ENCODE measurements around the gene ERC2. TPM values are rescaled to one million over a fixed set of nuclear protein-coding genes. Genes with fewer than 3 reads are reported as not detected.
A peak's percentile ranks its signal among the peaks of the same experiment; 100 is the strongest.

Gene ERC2
- total RNA-seq, 1 experiment from 2014 or later: 0.59 TPM

- DNase-seq (ENCODE audit: low read depth): peak; percentile 13
These were observed 463.0 kb downstream of the ERC2 start for GRCh38 chr3:56005196-56005805.

GRCh38 chr3:56003129-56003528, 465.1 kb downstream of the ERC2 start:
- no peak for DNase-seq (ENCODE audit: low read depth)

GRCh38 chr3:56001991-56002390, 466.3 kb downstream of the ERC2 start:
- DNase-seq (ENCODE audit: low read depth): no peak

GRCh38 chr3:56001537-56001936, 466.7 kb downstream of the ERC2 start:
- DNase-seq (ENCODE audit: low read depth): no peak

GRCh38 chr3:55989366-55989765, 478.9 kb downstream of the ERC2 start:
- no peak for DNase-seq (ENCODE audit: low read depth)

GRCh38 chr3:55988905-55989304, 479.4 kb downstream of the ERC2 start:
- no peak for DNase-seq (ENCODE audit: low read depth)

- no peak for DNase-seq (ENCODE audit: low read depth)
These were observed 483.6 kb downstream of the ERC2 start for GRCh38 chr3:55984626-55985025.

GRCh38 chr3:55978953-55979352, 489.3 kb downstream of the ERC2 start:
- DNase-seq (ENCODE audit: low read depth): no peak

- DNase-seq (ENCODE audit: low read depth): no peak
These were observed 493.7 kb downstream of the ERC2 start for GRCh38 chr3:55974421-55975165.

GRCh38 chr3:55969634-55970033, 498.6 kb downstream of the ERC2 start:
- DNase-seq (ENCODE audit: low read depth): no peak

- no peak for DNase-seq (ENCODE audit: low read depth)
These were observed 499.9 kb downstream of the ERC2 start for GRCh38 chr3:55968331-55968730.

GRCh38 chr3:55966566-55966965, 501.7 kb downstream of the ERC2 start:
- DNase-seq (ENCODE audit: low read depth): no peak

GRCh38 chr3:55965776-55966175, 502.5 kb downstream of the ERC2 start:
- no peak for DNase-seq (ENCODE audit: low read depth)

GRCh38 chr3:55964491-55964985, 503.7 kb downstream of the ERC2 start:
- no peak for DNase-seq (ENCODE audit: low read depth)

- no peak for DNase-seq (ENCODE audit: low read depth)
These were observed 504.7 kb downstream of the ERC2 start for GRCh38 chr3:55963601-55964000.

- DNase-seq (ENCODE audit: low read depth): no peak
These were observed 508.7 kb downstream of the ERC2 start for GRCh38 chr3:55959471-55960080.

- DNase-seq (ENCODE audit: low read depth): no peak
These were observed 509.7 kb downstream of the ERC2 start for GRCh38 chr3:55958605-55959004.

GRCh38 chr3:55955891-55956477, 512.3 kb downstream of the ERC2 start:
- DNase-seq (ENCODE audit: low read depth): no peak

GRCh38 chr3:55951388-55951787, 516.9 kb downstream of the ERC2 start:
- no peak for DNase-seq (ENCODE audit: low read depth)

- DNase-seq (ENCODE audit: low read depth): no peak
These were observed 520.9 kb downstream of the ERC2 start for GRCh38 chr3:55947406-55947805.

GRCh38 chr3:55946574-55947160, 521.6 kb downstream of the ERC2 start:
- DNase-seq (ENCODE audit: low read depth): no peak

- DNase-seq (ENCODE audit: low read depth): no peak
These were observed 525.4 kb downstream of the ERC2 start for GRCh38 chr3:55942868-55943267.
